ENCODE measurements around the gene LRFN2.

GRCh38 chr6:40509716-40510260 lies 77.4 kb downstream of the LRFN2 start:
- TF ChIP-seq, protein P1, sequence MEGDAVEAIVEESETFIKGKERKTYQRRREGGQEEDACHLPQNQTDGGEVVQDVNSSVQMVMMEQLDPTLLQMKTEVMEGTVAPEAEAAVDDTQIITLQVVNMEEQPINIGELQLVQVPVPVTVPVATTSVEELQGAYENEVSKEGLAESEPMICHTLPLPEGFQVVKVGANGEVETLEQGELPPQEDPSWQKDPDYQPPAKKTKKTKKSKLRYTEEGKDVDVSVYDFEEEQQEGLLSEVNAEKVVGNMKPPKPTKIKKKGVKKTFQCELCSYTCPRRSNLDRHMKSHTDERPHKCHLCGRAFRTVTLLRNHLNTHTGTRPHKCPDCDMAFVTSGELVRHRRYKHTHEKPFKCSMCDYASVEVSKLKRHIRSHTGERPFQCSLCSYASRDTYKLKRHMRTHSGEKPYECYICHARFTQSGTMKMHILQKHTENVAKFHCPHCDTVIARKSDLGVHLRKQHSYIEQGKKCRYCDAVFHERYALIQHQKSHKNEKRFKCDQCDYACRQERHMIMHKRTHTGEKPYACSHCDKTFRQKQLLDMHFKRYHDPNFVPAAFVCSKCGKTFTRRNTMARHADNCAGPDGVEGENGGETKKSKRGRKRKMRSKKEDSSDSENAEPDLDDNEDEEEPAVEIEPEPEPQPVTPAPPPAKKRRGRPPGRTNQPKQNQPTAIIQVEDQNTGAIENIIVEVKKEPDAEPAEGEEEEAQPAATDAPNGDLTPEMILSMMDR (IDR thresholded peaks at IDR 0.05; ENCODE audit: low read depth, low read length, poor library complexity, severe bottlenecking): no peak
- no peak for TF ChIP-seq EZH2phosphoT487 (IDR thresholded peaks at IDR 0.05; ENCODE audit: borderline replicate concordance, low read length)
